ENCODE results near the gene PIR.

Gene PIR

GRCh38 chrX:15493118-15493962, at the start of gene PIR:
Gene PIR (minus strand): TSS chrX:15493333. CDS start chrX:15491257, 2,076 bp downstream.
- no peaks in the 10 kb centered on the region for H3K4me1 ChIP-seq (ENCODE audit: control insufficient read depth, insufficient read depth, low read length)
- H3K27ac ChIP-seq (ENCODE audit: extremely low read depth, low read depth, low read length): peak within 1 kb of the TSS; percentile 20; the same call in 1 of the 2 replicates
- peaks cover 0 to 14% of the 10 kb centered on the region in 2 experiments; a peak in 1 of 3 replicates for H3K36me3 ChIP-seq (ENCODE audit: control insufficient read depth in 2 of 2, insufficient read depth in 1 of 2, low read length in 2 of 2)
- ChIA-PET POLR2A (no interaction called here), CTCF (interaction anchor here (0.6 to 2.4 kb wide), 19 partner anchors 8 to 422 kb away, joined by 3 to 9 read pairs (median 4); no protein-coding TSS in a partner anchor)
- H3K9me3 ChIP-seq (ENCODE audit: control insufficient read depth, insufficient read depth, low read depth, low read length): no peaks in the 10 kb centered on the region
- H3K4me3 ChIP-seq (ENCODE audit: low read depth, low read length): peak within 1 kb of the TSS; percentile 45
- TF ChIP-seq BCL11B (tag by site-specific recombination; IDR thresholded peaks at IDR 0.05; ENCODE audit: low read depth) (no peak), ZNF664 (tag by site-specific recombination; IDR thresholded peaks at IDR 0.05) (no peak), ZSCAN16 (tag by site-specific recombination; IDR thresholded peaks at IDR 0.05) (no peak), GFI1B (tag by site-specific recombination; IDR thresholded peaks at IDR 0.05) (no peak), ZNF692 (tag by site-specific recombination; IDR thresholded peaks at IDR 0.05) (peak; percentile 89), PRDM1 (tag by site-specific recombination; IDR thresholded peaks at IDR 0.05) (no peak), YY2 (tag by site-specific recombination; IDR thresholded peaks at IDR 0.05) (no peak), ZBTB17 (tag by site-specific recombination; IDR thresholded peaks at IDR 0.05) (peak; percentile 88), HOXA7 (CRISPR knock-in tag; IDR thresholded peaks at IDR 0.05; ENCODE audit: borderline replicate concordance) (no peak), MYNN (tag by site-specific recombination; IDR thresholded peaks at IDR 0.05; ENCODE audit: borderline replicate concordance) (no peak), GLI4 (tag by site-specific recombination; IDR thresholded peaks at IDR 0.05) (no peak), ZNF335 (tag by site-specific recombination; conservative IDR thresholded peaks at IDR 0.05) (peak; percentile 90), ATF2 (tag by site-specific recombination; IDR thresholded peaks at IDR 0.05; ENCODE audit: low read depth) (no peak), ZNF830 (tag by site-specific recombination; IDR thresholded peaks at IDR 0.05; ENCODE audit: low read depth) (no peak), TCF7L2 (IDR thresholded peaks at IDR 0.05; ENCODE audit: borderline replicate concordance, low read depth, low read length) (no peak), EGR2 (tag by site-specific recombination; IDR thresholded peaks at IDR 0.05; ENCODE audit: low read depth) (no peak), ZNF140 (tag by site-specific recombination; IDR thresholded peaks at IDR 0.05) (no peak), ZNF654 (tag by site-specific recombination; IDR thresholded peaks at IDR 0.05; ENCODE audit: low read depth) (no peak), IKZF3 (tag by site-specific recombination; IDR thresholded peaks at IDR 0.05) (no peak), ZNF132 (tag by site-specific recombination; IDR thresholded peaks at IDR 0.05; ENCODE audit: borderline replicate concordance) (no peak), FEZF1 (tag by site-specific recombination; IDR thresholded peaks at IDR 0.05) (no peak), ZIC2 (tag by site-specific recombination; IDR thresholded peaks at IDR 0.05) (no peak), ZNF610 (tag by site-specific recombination; IDR thresholded peaks at IDR 0.05; ENCODE audit: borderline replicate concordance) (no peak), ZFP41 (tag by site-specific recombination; IDR thresholded peaks at IDR 0.05; ENCODE audit: borderline replicate concordance) (no peak), ZNF248 (tag by site-specific recombination; IDR thresholded peaks at IDR 0.05) (no peak), ZNF747 (tag by site-specific recombination; IDR thresholded peaks at IDR 0.05) (no peak), INSM2 (tag by site-specific recombination; IDR thresholded peaks at IDR 0.05) (no peak)
- TF ChIP-seq, protein P1, sequence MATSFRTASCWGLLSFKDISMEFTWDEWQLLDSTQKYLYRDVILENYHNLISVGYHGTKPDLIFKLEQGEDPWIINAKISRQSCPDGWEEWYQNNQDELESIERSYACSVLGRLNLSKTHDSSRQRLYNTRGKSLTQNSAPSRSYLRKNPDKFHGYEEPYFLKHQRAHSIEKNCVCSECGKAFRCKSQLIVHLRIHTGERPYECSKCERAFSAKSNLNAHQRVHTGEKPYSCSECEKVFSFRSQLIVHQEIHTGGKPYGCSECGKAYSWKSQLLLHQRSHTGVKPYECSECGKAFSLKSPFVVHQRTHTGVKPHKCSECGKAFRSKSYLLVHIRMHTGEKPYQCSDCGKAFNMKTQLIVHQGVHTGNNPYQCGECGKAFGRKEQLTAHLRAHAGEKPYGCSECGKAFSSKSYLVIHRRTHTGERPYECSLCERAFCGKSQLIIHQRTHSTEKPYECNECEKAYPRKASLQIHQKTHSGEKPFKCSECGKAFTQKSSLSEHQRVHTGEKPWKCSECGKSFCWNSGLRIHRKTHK (tag by site-specific recombination; IDR thresholded peaks at IDR 0.05): no peak
- TF ChIP-seq, protein P2, sequence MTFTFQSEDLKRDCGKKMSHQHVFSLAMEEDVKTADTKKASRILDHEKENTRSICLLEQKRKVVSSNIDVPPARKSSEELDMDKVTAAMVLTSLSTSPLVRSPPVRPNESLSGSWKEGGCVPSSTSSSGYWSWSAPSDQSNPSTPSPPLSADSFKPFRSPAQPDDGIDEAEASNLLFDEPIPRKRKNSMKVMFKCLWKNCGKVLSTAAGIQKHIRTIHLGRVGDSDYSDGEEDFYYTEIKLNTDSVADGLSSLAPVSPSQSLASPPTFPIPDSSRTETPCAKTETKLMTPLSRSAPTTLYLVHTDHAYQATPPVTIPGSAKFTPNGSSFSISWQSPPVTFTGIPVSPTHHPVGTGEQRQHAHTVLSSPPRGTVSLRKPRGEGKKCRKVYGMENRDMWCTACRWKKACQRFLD (tag by site-specific recombination; IDR thresholded peaks at IDR 0.05): no peak
- TF ChIP-seq, protein P3, sequence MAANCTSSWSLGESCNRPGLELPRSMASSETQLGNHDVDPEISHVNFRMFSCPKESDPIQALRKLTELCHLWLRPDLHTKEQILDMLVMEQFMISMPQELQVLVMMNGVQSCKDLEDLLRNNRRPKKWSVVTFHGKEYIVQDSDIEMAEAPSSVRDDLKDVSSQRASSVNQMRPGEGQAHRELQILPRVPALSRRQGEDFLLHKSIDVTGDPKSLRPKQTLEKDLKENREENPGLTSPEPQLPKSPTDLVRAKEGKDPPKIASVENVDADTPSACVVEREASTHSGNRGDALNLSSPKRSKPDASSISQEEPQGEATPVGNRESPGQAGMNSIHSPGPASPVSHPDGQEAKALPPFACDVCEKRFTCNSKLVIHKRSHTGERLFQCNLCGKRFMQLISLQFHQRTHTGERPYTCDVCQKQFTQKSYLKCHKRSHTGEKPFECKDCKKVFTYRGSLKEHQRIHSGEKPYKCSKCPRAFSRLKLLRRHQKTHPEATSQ (tag by site-specific recombination; IDR thresholded peaks at IDR 0.05): no peak

All from HEK293 (cell line).